Measurements from ENCODE around the gene ZNF615. TPM values are rescaled to one million over a fixed set of nuclear protein-coding genes. Genes with fewer than 3 reads are reported as not detected.
"Not testable (repeated sequence)": the region's sequence is repeated elsewhere in the genome, so short reads cannot be mapped to it uniquely, and the experiment has no call there.

ZNF615 gene
- total and polyA plus RNA-seq, 2 donors (not counting 1 experiment from before 2014, with no cell fraction given) = 7.8 to 14.7 TPM

DNA sequence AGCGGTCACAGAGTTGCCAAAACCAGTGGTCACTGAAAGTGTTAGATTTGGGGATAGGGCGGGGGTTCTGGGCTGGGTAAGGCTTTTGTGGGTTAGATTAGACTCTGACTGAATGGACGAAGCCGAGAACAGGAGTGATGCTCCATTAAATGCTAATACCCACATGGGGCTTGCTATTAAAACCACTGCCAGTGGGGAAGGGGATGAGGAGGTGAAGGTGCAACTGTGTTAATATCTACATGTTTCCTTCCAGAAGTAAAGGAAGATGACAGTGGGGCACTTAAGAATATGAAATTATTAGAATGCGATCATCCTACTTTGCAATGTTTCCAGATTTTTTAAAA, 20.7 kb upstream of the ZNF615 start:
- H3K9ac ChIP-seq (ENCODE audit: insufficient read depth, low read length) = peak overlapping the region; percentile 96
- peaks cover 6% of the 10 kb centered on the region for H3K79me2 ChIP-seq (ENCODE audit: control insufficient read depth, insufficient read depth, low read length)
- H4K20me1 ChIP-seq (ENCODE audit: control insufficient read depth, extremely low read depth, insufficient read depth, low read length) = no peaks in the 10 kb centered on the region
- DNase-seq (ENCODE audit: low read depth in 2 of 2) = no peak
- H3K27ac ChIP-seq (ENCODE audit: insufficient read depth, low read length) = peak overlapping the region; percentile 94
- no peaks in the 10 kb centered on the region for H3K27me3 ChIP-seq (ENCODE audit: control insufficient read depth, insufficient read depth, low read length)
- peak overlapping the region; percentile 81 for H3K4me2 ChIP-seq (ENCODE audit: extremely low read depth, insufficient read depth, low read length)
- H3K36me3 ChIP-seq (ENCODE audit: control insufficient read depth, insufficient read depth, low read length) = peaks cover 8% of the 10 kb centered on the region
- H3K4me3 ChIP-seq (replicated peaks in 1 of 4; ENCODE audit: control extremely low read depth in 1 of 4, insufficient read depth in 1 of 4, low read depth in 3 of 4, low read length in 4 of 4) = peak overlapping the region; percentile 58 to 99 (median 79)
- peaks cover 3% of the 10 kb centered on the region for H3K4me1 ChIP-seq (ENCODE audit: control insufficient read depth, extremely low read depth, insufficient read depth, low read length)
- H2AFZ ChIP-seq (ENCODE audit: low read length) = peak overlapping the region; percentile 73
- H3K9me3 ChIP-seq (ENCODE audit: control insufficient read depth, insufficient read depth, low read depth, low read length) = peaks cover 2% of the 10 kb centered on the region
- TF ChIP-seq, protein P1, sequence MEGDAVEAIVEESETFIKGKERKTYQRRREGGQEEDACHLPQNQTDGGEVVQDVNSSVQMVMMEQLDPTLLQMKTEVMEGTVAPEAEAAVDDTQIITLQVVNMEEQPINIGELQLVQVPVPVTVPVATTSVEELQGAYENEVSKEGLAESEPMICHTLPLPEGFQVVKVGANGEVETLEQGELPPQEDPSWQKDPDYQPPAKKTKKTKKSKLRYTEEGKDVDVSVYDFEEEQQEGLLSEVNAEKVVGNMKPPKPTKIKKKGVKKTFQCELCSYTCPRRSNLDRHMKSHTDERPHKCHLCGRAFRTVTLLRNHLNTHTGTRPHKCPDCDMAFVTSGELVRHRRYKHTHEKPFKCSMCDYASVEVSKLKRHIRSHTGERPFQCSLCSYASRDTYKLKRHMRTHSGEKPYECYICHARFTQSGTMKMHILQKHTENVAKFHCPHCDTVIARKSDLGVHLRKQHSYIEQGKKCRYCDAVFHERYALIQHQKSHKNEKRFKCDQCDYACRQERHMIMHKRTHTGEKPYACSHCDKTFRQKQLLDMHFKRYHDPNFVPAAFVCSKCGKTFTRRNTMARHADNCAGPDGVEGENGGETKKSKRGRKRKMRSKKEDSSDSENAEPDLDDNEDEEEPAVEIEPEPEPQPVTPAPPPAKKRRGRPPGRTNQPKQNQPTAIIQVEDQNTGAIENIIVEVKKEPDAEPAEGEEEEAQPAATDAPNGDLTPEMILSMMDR (conservative IDR thresholded peaks at IDR 0.05 in 1 of 2, IDR thresholded peaks at IDR 0.05 in 1 of 2; ENCODE audit: low read depth in 1 of 2, low read length in 2 of 2) = no peak
- TF ChIP-seq EZH2 (IDR thresholded peaks at IDR 0.05; ENCODE audit: low read length, missing control alignments) = no peak

DNA sequence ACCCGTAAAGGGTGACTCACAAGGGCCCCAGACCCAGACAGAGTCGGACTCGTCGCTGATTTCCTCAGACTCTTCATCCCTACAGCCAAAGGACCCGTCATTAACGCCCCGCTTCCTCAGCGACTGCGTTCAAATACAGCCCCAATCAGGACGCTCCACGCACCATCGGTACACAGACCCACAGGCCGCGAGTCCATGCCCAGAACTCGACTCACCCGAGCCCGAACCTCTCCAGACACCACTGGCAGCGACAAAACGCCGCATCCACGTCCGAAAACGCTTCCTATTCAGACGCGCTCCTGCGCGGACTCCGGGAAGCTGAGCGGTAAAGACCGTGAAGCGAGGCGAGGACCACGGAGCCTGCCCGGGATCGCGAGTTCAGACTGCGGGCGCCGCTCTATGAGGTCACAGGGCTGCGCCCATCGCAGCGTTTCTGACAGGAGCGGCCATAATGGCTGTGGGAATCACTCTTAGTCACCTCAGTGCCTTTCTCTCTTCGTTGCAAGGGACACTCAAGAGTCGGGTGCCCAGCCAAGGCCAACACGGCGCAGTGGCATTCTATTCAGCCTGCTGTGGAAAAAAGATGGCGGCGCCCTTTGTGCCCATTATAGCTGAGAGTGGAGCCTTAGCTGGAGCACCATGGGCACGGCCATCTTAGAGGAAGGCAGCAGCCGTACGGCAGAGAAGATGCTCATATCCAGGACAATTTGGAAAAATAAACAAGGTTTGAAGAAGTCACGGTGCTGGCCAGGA, 20.2 kb upstream of the ZNF615 start, which contains the start of gene ZNF614:
TSS of gene ZNF614 (minus strand) at position 353 of the 753 bp plus-strand sequence. CDS start 2,634 bp downstream, outside the sequence.
- H4K20me1 ChIP-seq (ENCODE audit: control insufficient read depth, extremely low read depth, insufficient read depth, low read length) = no peaks in the 10 kb centered on the region
- TF ChIP-seq EZH2 (IDR thresholded peaks at IDR 0.05; ENCODE audit: low read length, missing control alignments) = no peak
- TF ChIP-seq, protein P1 (conservative IDR thresholded peaks at IDR 0.05 in 1 of 2, IDR thresholded peaks at IDR 0.05 in 1 of 2; ENCODE audit: low read depth in 1 of 2, low read length in 2 of 2) = no peak
- H3K9me3 ChIP-seq (ENCODE audit: control insufficient read depth, insufficient read depth, low read depth, low read length) = peaks cover 2% of the 10 kb centered on the region
- peaks cover 3% of the 10 kb centered on the region for H3K4me1 ChIP-seq (ENCODE audit: control insufficient read depth, extremely low read depth, insufficient read depth, low read length)
- H3K27me3 ChIP-seq (ENCODE audit: control insufficient read depth, insufficient read depth, low read length) = no peaks in the 10 kb centered on the region
- peak; percentile 88 to 90 for DNase-seq (ENCODE audit: low read depth in 2 of 2)
- peaks cover 10% of the 10 kb centered on the region for H3K36me3 ChIP-seq (ENCODE audit: control insufficient read depth, insufficient read depth, low read length)
- H3K79me2 ChIP-seq (ENCODE audit: control insufficient read depth, insufficient read depth, low read length) = peaks cover 6% of the 10 kb centered on the region
- H3K4me2 ChIP-seq (ENCODE audit: extremely low read depth, insufficient read depth, low read length) = peak within 1 kb of the TSS; percentile 91
- peak within 1 kb of the TSS; percentile 94 for H3K27ac ChIP-seq (ENCODE audit: insufficient read depth, low read length)
- peak within 1 kb of the TSS; percentile 96 for H3K9ac ChIP-seq (ENCODE audit: insufficient read depth, low read length)
- peak within 1 kb of the TSS; percentile 73 for H2AFZ ChIP-seq (ENCODE audit: low read length)
- H3K4me3 ChIP-seq (replicated peaks in 1 of 4; ENCODE audit: control extremely low read depth in 1 of 4, insufficient read depth in 1 of 4, low read depth in 3 of 4, low read length in 4 of 4) = peak within 1 kb of the TSS; percentile 58 to 99 (median 79)

DNA sequence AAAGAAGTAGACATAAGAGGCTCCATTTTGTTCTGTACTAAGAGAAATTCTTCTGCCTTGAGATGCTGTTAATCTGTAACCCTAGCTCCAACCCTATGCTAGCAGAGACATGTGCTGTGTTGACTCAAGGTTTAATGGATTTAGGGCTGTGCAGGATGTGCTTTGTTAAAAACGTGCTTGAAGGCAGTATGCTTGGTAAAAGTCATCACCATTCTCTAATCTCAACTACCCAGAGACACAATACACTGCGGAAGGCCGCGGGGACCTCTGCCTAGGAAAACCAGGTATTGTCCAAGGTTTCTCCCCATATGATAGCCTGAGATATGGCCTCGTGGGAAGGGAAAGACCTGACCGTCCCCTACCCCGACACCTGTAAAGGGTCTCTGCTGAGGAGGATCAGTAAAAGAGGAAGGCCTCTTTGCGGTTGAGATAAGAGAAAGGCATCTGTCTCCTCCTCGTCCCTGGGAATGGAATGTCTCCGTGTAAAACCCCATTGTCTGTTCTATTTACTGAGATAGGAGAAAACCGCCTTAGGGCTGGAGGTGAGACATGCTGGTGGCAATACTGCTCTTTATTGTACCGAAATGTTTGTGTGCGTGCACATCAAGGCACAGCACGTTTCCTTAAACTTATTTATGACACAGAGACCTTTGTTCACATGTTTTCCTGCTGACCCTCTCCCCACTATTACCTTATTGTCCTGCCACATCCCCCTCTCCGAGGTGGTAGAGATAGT, 18.4 kb upstream of the ZNF615 start:
- H2AFZ ChIP-seq (ENCODE audit: low read length); H3K27me3 ChIP-seq (ENCODE audit: control insufficient read depth, insufficient read depth, low read length); H3K4me1 ChIP-seq (ENCODE audit: control insufficient read depth, extremely low read depth, insufficient read depth, low read length); H3K27ac ChIP-seq (ENCODE audit: insufficient read depth, low read length); H3K4me3 ChIP-seq (replicated peaks in 1 of 4; ENCODE audit: control extremely low read depth in 1 of 4, insufficient read depth in 1 of 4, low read depth in 3 of 4, low read length in 4 of 4); H3K79me2 ChIP-seq (ENCODE audit: control insufficient read depth, insufficient read depth, low read length); H3K9me3 ChIP-seq (ENCODE audit: control insufficient read depth, insufficient read depth, low read depth, low read length); H3K4me2 ChIP-seq (ENCODE audit: extremely low read depth, insufficient read depth, low read length); H4K20me1 ChIP-seq (ENCODE audit: control insufficient read depth, extremely low read depth, insufficient read depth, low read length); DNase-seq (ENCODE audit: low read depth in 2 of 2); H3K9ac ChIP-seq (ENCODE audit: insufficient read depth, low read length): not testable (repeated sequence)
- peaks cover 11% of the 10 kb centered on the region for H3K36me3 ChIP-seq (ENCODE audit: control insufficient read depth, insufficient read depth, low read length)

DNA sequence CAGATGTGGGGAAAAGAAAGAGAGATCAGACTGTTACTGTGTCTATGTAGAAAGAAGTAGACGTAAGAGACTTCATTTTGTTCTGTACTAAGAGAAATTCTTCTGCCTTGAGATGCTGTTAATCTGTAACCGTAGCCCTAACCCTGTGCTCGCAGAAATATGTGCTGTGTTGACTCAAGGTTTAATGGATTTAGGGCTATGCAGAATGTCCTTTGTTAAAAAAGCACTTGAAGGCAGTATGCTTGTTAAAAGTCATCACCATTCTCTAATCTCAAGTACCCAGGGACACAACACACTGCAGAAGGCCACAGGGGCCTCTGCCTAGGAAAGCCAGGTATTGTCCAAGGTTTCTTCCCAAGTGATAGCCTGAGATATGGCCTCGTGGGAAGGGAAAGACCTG, 16.5 kb upstream of the ZNF615 start:
- not testable (repeated sequence) for H3K27ac ChIP-seq (ENCODE audit: insufficient read depth, low read length); H3K9ac ChIP-seq (ENCODE audit: insufficient read depth, low read length); H3K4me2 ChIP-seq (ENCODE audit: extremely low read depth, insufficient read depth, low read length); H3K4me3 ChIP-seq (replicated peaks in 1 of 4; ENCODE audit: control extremely low read depth in 1 of 4, insufficient read depth in 1 of 4, low read depth in 3 of 4, low read length in 4 of 4); H3K9me3 ChIP-seq (ENCODE audit: control insufficient read depth, insufficient read depth, low read depth, low read length); H3K4me1 ChIP-seq (ENCODE audit: control insufficient read depth, extremely low read depth, insufficient read depth, low read length); H3K27me3 ChIP-seq (ENCODE audit: control insufficient read depth, insufficient read depth, low read length); DNase-seq (ENCODE audit: low read depth in 2 of 2); H4K20me1 ChIP-seq (ENCODE audit: control insufficient read depth, extremely low read depth, insufficient read depth, low read length); H3K79me2 ChIP-seq (ENCODE audit: control insufficient read depth, insufficient read depth, low read length); H2AFZ ChIP-seq (ENCODE audit: low read length)
- H3K36me3 ChIP-seq (ENCODE audit: control insufficient read depth, insufficient read depth, low read length) = peaks cover 13% of the 10 kb centered on the region
